Measurements from ENCODE around the gene C19orf44.

C19orf44 gene

GRCh38 chr19:16516923-16517610 lies 20.9 kb downstream of the C19orf44 start:
- no peak for DNase-seq (ENCODE audit: low read depth in 2 of 2)

- no peak for DNase-seq (ENCODE audit: low read depth in 2 of 2)
Measured at GRCh38 chr19:16518061-16518460, 21.9 kb downstream of the C19orf44 start.

- no peak for DNase-seq (ENCODE audit: low read depth in 2 of 2)
Measured at GRCh38 chr19:16518483-16519229, 22.5 kb downstream of the C19orf44 start.

GRCh38 chr19:16519230-16519687 lies 23.1 kb downstream of the C19orf44 start:
- DNase-seq (ENCODE audit: low read depth in 2 of 2), result no peak

- no peak for DNase-seq (ENCODE audit: low read depth in 2 of 2)
Measured at GRCh38 chr19:16520074-16520973, 24.1 kb downstream of the C19orf44 start.

GRCh38 chr19:16520986-16521624 lies 24.9 kb downstream of the C19orf44 start:
- DNase-seq (ENCODE audit: low read depth in 2 of 2), result no peak

- no peak for DNase-seq (ENCODE audit: low read depth in 2 of 2)
Measured at GRCh38 chr19:16521715-16522289, 25.6 kb downstream of the C19orf44 start.

GRCh38 chr19:16522559-16523377 lies 26.6 kb downstream of the C19orf44 start:
- DNase-seq (ENCODE audit: low read depth in 2 of 2), result no peak

- no peak for DNase-seq (ENCODE audit: low read depth in 2 of 2)
Measured at GRCh38 chr19:16524991-16525734, 29.0 kb downstream of the C19orf44 start.

- DNase-seq (ENCODE audit: low read depth in 2 of 2), result no peak
Measured at GRCh38 chr19:16525751-16526481, 29.7 kb downstream of the C19orf44 start.

- DNase-seq (ENCODE audit: low read depth in 2 of 2), result no peak
Measured at GRCh38 chr19:16527334-16527935, 31.2 kb downstream of the C19orf44 start.

- peak in 1 of 2 donors; percentile 34 for DNase-seq (ENCODE audit: low read depth in 2 of 2)
Measured at GRCh38 chr19:16527971-16528521, 31.9 kb downstream of the C19orf44 start.

GRCh38 chr19:16529466-16530144 lies 33.4 kb downstream of the C19orf44 start:
- DNase-seq (ENCODE audit: low read depth in 2 of 2), result no peak

- DNase-seq (ENCODE audit: low read depth in 2 of 2), result no peak
Measured at GRCh38 chr19:16530540-16531379, 34.6 kb downstream of the C19orf44 start.

GRCh38 chr19:16531380-16531669 lies 35.1 kb downstream of the C19orf44 start:
- DNase-seq (ENCODE audit: low read depth in 2 of 2), result no peak

- no peak for DNase-seq (ENCODE audit: low read depth in 2 of 2)
Measured at GRCh38 chr19:16532440-16533234, 36.4 kb downstream of the C19orf44 start.
